K562 (cell line): ENCODE data around the gene NGRN. TPM values are rescaled to one million over a fixed set of nuclear protein-coding genes. Genes with fewer than 3 reads are reported as not detected.

ENCODE experiments used
- AFF1 ChIP-seq, 2 experiments: fragments of 450-650 bp; IDR thresholded peaks; 2 replicates each; pipeline ENCODE4 v1.6.1; 2018; ENCODE audit warnings: mild to moderate bottlenecking in 2 of 2, low read depth in 1 of 2; ENCODE audit not compliant: partially characterized antibody in 2 of 2
- BCL6 ChIP-seq: fragments of 250-450 bp; sonication (Bioruptor Pico); IDR thresholded peaks from 2 replicates; pipeline ENCODE4 v1.4.0; 2020
- CBX1 ChIP-seq: sonication (generic); IDR thresholded peaks from 2 replicates; pipeline ENCODE4 v1.6.1; 2016; ENCODE audit warnings: antibody characterized with exemption, low read depth, mild to moderate bottlenecking
- CGGBP1 ChIP-seq: fragments of 250-450 bp; sonication (Bioruptor Pico); IDR thresholded peaks from 2 replicates; pipeline ENCODE4 v1.9.0; 2021; ENCODE audit warnings: mild to moderate bottlenecking
- HMG20B ChIP-seq: fragments of 250-450 bp; sonication (Bioruptor Pico); IDR thresholded peaks from 2 replicates; pipeline ENCODE4 v1.5.0; 2021; ENCODE audit warnings: mild to moderate bottlenecking
- JUN ChIP-seq, 2 experiments: sonication (generic) in 1 of 2; formaldehyde crosslinking in 1 of 2; IDR thresholded peaks; 2 replicates each; pipeline versions ENCODE4 v1.6.1 to v1.8.0; 2012 to 2022; ENCODE audit warnings: borderline replicate concordance in 2 of 2, mild to moderate bottlenecking in 2 of 2, improper control_type of control experiment in 1 of 2, low read depth in 1 of 2, low read length in 1 of 2, missing genetic modification reagents in 1 of 2
- KAT8 ChIP-seq: fragments of 450-650 bp; IDR thresholded peaks from 2 replicates; pipeline ENCODE4 v1.6.1; 2016; ENCODE audit warnings: low read depth, mild to moderate bottlenecking
- MLX ChIP-seq, 2 experiments: fragments of 450-650 bp in 1 of 2; sonication (generic) in 1 of 2; formaldehyde crosslinking; conservative IDR thresholded peaks; 2 replicates each; pipeline versions ENCODE4 v1.4.0 to v1.8.1; 2020 to 2022; ENCODE audit warnings: mild to moderate bottlenecking in 1 of 2, missing genetic modification reagents in 1 of 2
- NONO ChIP-seq, 2 experiments: fragments of 200-400 bp in 1 of 2; fragments of 450-650 bp in 1 of 2; formaldehyde crosslinking in 1 of 2; IDR thresholded peaks; 2 replicates each; pipeline ENCODE4 v1.6.1; 2017; ENCODE audit warnings: low read depth in 2 of 2, mild to moderate bottlenecking in 2 of 2, moderate library complexity in 2 of 2, low read length in 1 of 2
- NRF1 ChIP-seq, 2 experiments: fragments of 450-650 bp; IDR thresholded peaks in 1 of 2; conservative IDR thresholded peaks in 1 of 2; 2 replicates each; pipeline ENCODE4 v1.6.1; 2014; ENCODE audit warnings: mild to moderate bottlenecking in 2 of 2
- PHB ChIP-seq: fragments of 250-450 bp; sonication (Bioruptor Pico); IDR thresholded peaks from 2 replicates; pipeline ENCODE4 v1.5.0; 2021
- POLR3G ChIP-seq: IDR thresholded peaks from 2 replicates; pipeline ENCODE4 v1.6.1; 2011; ENCODE audit not compliant: insufficient read length, insufficient replicate concordance; ENCODE audit errors: extremely low read depth
- RCOR1 ChIP-seq, 2 experiments: IDR thresholded peaks; 2 replicates each; pipeline ENCODE4 v1.6.1; 2012; ENCODE audit warnings: low read depth in 2 of 2, low read length in 2 of 2, borderline replicate concordance in 1 of 2, improper control_type of control experiment in 1 of 2
- SMARCA4 ChIP-seq: fragments of 450-650 bp; IDR thresholded peaks from 2 replicates; pipeline ENCODE4 v1.6.1; 2016
- SOX6 ChIP-seq: fragments of 450-650 bp; IDR thresholded peaks from 2 replicates; pipeline ENCODE4 v1.6.1; 2014; ENCODE audit warnings: mild to moderate bottlenecking
- TAF1 ChIP-seq: IDR thresholded peaks from 2 replicates; pipeline ENCODE4 v1.6.1; 2011; ENCODE audit warnings: mild to moderate bottlenecking, low read length, moderate library complexity; ENCODE audit not compliant: insufficient read depth, control insufficient read depth, severe bottlenecking; ENCODE audit errors: extremely low read depth
- ZNF696 ChIP-seq: fragments of 250-450 bp; sonication (Bioruptor Pico); conservative IDR thresholded peaks from 2 replicates; pipeline ENCODE4 v1.4.0; 2020; ENCODE audit warnings: mild to moderate bottlenecking, moderate library complexity
- ZNF778 ChIP-seq: fragments of 450-650 bp; formaldehyde crosslinking; IDR thresholded peaks from 2 replicates; pipeline ENCODE4 v1.4.0; 2020; ENCODE audit warnings: mild to moderate bottlenecking, moderate library complexity
- polyA plus RNA-seq, 8 experiments: library from polyadenylated mRNA; depleted of rRNA in 4 of 8; stranded (reverse) in 5 of 8; unstranded in 3 of 8; fragments of >200 nt; fragmentation: Nextera tagmentation in 2 of 8; fragmentation: Illumina TruSeq in 1 of 8; extraction: Ambion mirVana in 2 of 8; extraction: Trizol in 1 of 8; gene quantifications; 2 replicates each; pipeline versions ENCODE4 v1.2.1 to v1.2.3, GENCODE V29; 2011 to 2014; ENCODE audit warnings: inconsistent platforms in 1 of 8, missing spikeins in 1 of 8
- total RNA-seq, 7 experiments: library from RNA; depleted of rRNA in 6 of 7; stranded (reverse); fragments of >200 nt in 6 of 7; fragmentation: Illumina TruSeq in 2 of 7; extraction: Trizol in 2 of 7; gene quantifications; 2 replicates each; pipeline versions ENCODE4 v1.2.1 to v1.2.3, GENCODE V29; 2011 to 2021; ENCODE audit warnings: low replicate concordance in 1 of 7
- TF ChIP-seq, protein P1 (sequence below): fragments of 250-450 bp; sonication (Bioruptor Pico); IDR thresholded peaks from 2 replicates; pipeline ENCODE4 v1.4.0; 2020; ENCODE audit warnings: mild to moderate bottlenecking, moderate library complexity, borderline replicate concordance

Gene NGRN
- total and polyA plus RNA-seq, 9 of the 15 experiments (the other 6 are each of a cell fraction or from before 2014, with no cell fraction given) = 14.0 to 73.4 (median 60.0) TPM

DNA sequence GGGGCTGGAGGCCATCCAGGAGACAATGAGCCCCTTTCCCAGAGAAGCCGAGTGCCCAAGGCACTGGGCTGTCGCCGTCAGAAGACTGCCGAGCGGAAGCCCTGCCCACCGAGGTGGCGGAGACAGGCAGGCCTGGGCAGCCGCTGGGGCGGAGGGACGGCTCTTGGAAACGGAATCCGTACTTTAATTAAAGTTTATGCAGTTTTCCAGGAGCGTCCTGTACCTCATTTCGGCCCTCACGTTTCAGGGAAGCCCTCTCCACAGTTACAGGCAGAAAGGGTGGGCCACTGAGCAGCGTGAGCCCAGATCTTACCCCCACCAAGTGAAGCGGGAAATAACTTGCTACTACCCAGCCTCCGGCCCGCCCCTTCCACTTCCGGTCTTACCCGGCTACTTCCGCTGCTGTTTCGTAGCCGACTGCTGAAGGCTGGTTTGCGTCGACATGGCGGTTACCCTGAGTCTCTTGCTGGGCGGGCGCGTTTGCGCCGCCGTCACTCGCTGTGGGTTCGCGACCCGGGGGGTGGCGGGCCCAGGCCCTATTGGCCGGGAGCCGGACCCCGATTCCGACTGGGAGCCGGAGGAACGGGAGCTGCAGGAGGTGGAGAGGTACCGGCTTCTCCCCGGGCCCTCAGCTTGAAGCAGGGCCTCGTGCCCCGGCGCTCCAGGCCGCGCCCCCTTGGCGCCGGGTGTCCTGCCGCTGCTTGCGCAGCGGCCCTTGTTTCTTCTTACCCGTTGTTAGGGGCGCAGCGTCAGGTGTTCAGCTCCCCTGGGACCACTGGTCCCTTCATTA, at the start of gene NGRN (continued):
- TF ChIP-seq RCOR1 (IDR thresholded peaks at IDR 0.05; ENCODE audit: borderline replicate concordance in 1 of 2, low read depth in 2 of 2, low read length in 2 of 2) (0 out of 4 replicates have a peak, but pooled peaks of 1 of the 2 experiments have one; percentile 3), MLX (CRISPR knock-in tag; conservative IDR thresholded peaks at IDR 0.05) (no peak), POLR3G (no peak), KAT8 (no peak), BCL6 (CRISPR knock-in tag) (no peak), SMARCA4 (no peak), AFF1 (IDR thresholded peaks at IDR 0.05; ENCODE audit: low read depth in 1 of 2, partially characterized antibody in 2 of 2) (peak in 1 of 2 experiments; percentile 56), CGGBP1 (CRISPR knock-in tag) (no peak), ZNF778 (CRISPR knock-in tag) (no peak), PHB (CRISPR knock-in tag) (0 out of 2 replicates have a peak, but pooled peaks have one; percentile 34), SOX6 (no peak; the same call in 1 of the 2 replicates), HMG20B (CRISPR knock-in tag) (no peak), JUN (IDR thresholded peaks at IDR 0.05; ENCODE audit: borderline replicate concordance, low read depth, low read length) (peak; percentile 43; the same call in 1 of the 2 replicates), JUN (CRISPR knock-in tag; IDR thresholded peaks at IDR 0.05; ENCODE audit: borderline replicate concordance) (no peak), TAF1 (peak; percentile 97), NRF1 (conservative IDR thresholded peaks at IDR 0.05 in 1 of 2, IDR thresholded peaks at IDR 0.05 in 1 of 2) (peak; percentile 78 to 80), ZNF696 (CRISPR knock-in tag) (no peak), NONO (IDR thresholded peaks at IDR 0.05; ENCODE audit: low read depth in 2 of 2, low read length in 1 of 2) (no peak; a peak in 1 of 4 replicates), CBX1 (peak; percentile 93)
- TF ChIP-seq, protein P1, sequence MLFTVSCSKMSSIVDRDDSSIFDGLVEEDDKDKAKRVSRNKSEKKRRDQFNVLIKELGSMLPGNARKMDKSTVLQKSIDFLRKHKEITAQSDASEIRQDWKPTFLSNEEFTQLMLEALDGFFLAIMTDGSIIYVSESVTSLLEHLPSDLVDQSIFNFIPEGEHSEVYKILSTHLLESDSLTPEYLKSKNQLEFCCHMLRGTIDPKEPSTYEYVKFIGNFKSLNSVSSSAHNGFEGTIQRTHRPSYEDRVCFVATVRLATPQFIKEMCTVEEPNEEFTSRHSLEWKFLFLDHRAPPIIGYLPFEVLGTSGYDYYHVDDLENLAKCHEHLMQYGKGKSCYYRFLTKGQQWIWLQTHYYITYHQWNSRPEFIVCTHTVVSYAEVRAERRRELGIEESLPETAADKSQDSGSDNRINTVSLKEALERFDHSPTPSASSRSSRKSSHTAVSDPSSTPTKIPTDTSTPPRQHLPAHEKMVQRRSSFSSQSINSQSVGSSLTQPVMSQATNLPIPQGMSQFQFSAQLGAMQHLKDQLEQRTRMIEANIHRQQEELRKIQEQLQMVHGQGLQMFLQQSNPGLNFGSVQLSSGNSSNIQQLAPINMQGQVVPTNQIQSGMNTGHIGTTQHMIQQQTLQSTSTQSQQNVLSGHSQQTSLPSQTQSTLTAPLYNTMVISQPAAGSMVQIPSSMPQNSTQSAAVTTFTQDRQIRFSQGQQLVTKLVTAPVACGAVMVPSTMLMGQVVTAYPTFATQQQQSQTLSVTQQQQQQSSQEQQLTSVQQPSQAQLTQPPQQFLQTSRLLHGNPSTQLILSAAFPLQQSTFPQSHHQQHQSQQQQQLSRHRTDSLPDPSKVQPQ (CRISPR knock-in tag) = no peak
